ENCODE measurements around the gene HDAC10. TPM values are rescaled to one million over a fixed set of nuclear protein-coding genes. Genes with fewer than 3 reads are reported as not detected.
A peak's percentile ranks its signal among the peaks of the same experiment; 100 is the strongest.

Gene HDAC10
- total RNA-seq, 6 donors from 2014 or later = 33.0 to 202 (median 53.1) TPM

DNA sequence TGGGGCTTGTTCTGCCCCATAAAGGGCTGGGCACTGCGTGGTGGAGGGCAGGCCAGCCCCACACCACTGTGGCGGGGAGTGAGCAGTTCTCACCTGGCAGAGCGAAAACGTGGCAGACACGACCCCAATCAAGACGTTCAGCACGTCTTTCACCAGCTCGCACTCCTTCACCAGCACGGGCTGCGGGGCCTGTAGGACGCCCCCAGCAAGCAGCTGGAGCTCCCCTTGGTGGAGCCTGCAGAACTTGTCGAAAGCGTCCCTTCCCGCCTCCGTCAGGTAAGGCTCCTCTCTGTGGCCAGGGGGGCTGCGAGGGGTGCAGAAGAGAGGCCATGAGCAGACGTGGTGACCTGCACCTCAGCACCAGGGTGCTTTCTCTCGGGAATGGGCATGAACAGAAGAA, 17.8 kb downstream of the HDAC10 start:
- 88 to 94% methylated on average over 17 to 18 of the region's 18 CpGs for WGBS, 2 donors

DNA sequence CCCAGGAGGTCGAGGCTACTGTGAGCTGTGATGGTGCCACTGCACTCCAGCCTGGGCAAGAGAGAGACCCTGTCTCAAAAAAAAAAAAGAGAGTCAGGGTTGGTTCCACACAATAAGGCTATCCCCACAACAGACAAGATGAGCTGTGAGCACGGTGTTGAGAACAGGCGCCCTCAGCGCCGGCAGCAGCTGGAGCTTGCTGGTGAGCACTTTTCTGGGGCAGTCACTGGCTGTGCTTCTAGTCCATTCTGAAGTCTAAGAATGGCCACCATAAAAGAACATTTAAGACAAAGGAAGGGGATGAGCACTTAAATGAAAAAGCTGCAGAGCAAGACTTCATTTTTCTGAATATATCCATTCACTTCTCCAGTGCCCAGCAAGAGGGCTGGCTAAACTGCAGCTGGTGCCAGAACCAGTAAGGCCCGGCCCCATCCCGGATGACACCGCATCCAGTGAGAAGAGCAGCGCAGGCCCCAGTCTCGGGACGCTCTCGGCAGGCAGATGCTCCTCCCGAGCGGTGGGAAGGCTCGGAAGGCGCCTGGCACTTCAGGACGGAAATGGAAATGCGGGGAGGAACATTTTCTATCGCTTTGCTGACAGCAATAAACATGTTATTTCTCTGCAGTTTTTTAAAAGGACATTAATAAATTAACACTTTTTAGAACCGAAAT, 18.4 kb downstream of the HDAC10 start:
- no peak for ATAC-seq (ENCODE audit: low FRiP score in 2 of 2)
- H3K27ac ChIP-seq = no peak overlapping the region
- DNase-seq = peak in 1 of 2 donors; percentile 54
- H3K4me1 ChIP-seq = no peaks in the 10 kb centered on the region
- H3K4me3 ChIP-seq = no peak overlapping the region
- H3K9me3 ChIP-seq = no peaks in the 10 kb centered on the region
- H3K36me3 ChIP-seq = peaks cover 4 to 61% (median 28%) of the 10 kb centered on the region in 4 donors
- TF ChIP-seq, protein P1, sequence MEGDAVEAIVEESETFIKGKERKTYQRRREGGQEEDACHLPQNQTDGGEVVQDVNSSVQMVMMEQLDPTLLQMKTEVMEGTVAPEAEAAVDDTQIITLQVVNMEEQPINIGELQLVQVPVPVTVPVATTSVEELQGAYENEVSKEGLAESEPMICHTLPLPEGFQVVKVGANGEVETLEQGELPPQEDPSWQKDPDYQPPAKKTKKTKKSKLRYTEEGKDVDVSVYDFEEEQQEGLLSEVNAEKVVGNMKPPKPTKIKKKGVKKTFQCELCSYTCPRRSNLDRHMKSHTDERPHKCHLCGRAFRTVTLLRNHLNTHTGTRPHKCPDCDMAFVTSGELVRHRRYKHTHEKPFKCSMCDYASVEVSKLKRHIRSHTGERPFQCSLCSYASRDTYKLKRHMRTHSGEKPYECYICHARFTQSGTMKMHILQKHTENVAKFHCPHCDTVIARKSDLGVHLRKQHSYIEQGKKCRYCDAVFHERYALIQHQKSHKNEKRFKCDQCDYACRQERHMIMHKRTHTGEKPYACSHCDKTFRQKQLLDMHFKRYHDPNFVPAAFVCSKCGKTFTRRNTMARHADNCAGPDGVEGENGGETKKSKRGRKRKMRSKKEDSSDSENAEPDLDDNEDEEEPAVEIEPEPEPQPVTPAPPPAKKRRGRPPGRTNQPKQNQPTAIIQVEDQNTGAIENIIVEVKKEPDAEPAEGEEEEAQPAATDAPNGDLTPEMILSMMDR (IDR thresholded peaks at IDR 0.05) = no peak
- TF ChIP-seq POLR2AphosphoS5 (IDR thresholded peaks at IDR 0.05) (no peak), POLR2A (IDR thresholded peaks at IDR 0.05) (no peak), EP300 (IDR thresholded peaks at IDR 0.05) (no peak)
- H3K27me3 ChIP-seq = no peaks in the 10 kb centered on the region
- 89 to 92% methylated on average over 19 to 20 of the region's 20 CpGs for WGBS, 2 donors

More for the DNA sequence above, 17.8 kb downstream of the HDAC10 start:
- DNase-seq (peak in 1 of 2 donors; percentile 64), ATAC-seq (ENCODE audit: low FRiP score in 2 of 2) (no peak)
- Histone ChIP-seq H3K36me3 (peaks cover 4 to 59% (median 26%) of the 10 kb centered on the region in 4 donors), H3K4me3 (no peak overlapping the region), H3K27ac (no peak overlapping the region), H3K27me3 (no peaks in the 10 kb centered on the region), H3K4me1 (no peaks in the 10 kb centered on the region), H3K9me3 (no peaks in the 10 kb centered on the region)
- TF ChIP-seq, protein P1 (IDR thresholded peaks at IDR 0.05) = no peak
- TF ChIP-seq EP300 (IDR thresholded peaks at IDR 0.05) = no peak
- no peak for TF ChIP-seq POLR2A (IDR thresholded peaks at IDR 0.05)
- TF ChIP-seq POLR2AphosphoS5 (IDR thresholded peaks at IDR 0.05) = no peak

DNA sequence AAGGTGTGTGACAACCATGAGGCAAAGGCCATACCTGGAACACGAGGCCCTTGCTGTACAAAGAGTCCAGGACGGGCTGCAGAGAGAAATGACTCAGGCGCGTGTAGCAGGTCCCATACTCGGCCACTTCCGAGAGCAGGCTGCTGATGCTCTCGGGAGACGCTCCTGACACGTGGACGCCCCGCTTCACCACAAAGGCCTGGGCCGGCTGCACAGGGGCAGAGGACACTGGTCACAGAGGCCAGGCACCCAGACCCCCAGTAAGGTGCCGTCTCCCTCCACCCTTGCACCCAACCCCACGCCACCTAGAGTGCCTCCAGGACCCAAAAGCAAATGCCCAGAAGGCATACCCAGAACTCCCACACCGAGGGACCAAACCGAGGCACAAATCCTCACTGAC, 21.7 kb downstream of the HDAC10 start:
- Histone ChIP-seq H3K27ac (no peak overlapping the region), H3K4me1 (no peaks in the 10 kb centered on the region), H3K27me3 (no peaks in the 10 kb centered on the region), H3K4me3 (no peak overlapping the region), H3K9me3 (no peaks in the 10 kb centered on the region), H3K36me3 (peaks cover 13 to 75% (median 44%) of the 10 kb centered on the region in 4 donors)
- ATAC-seq (ENCODE audit: low FRiP score in 2 of 2) (no peak), DNase-seq (peak in 1 of 2 donors; percentile 45)
- TF ChIP-seq POLR2A (IDR thresholded peaks at IDR 0.05) (no peak), POLR2AphosphoS5 (IDR thresholded peaks at IDR 0.05) (no peak), EP300 (IDR thresholded peaks at IDR 0.05) (no peak)
- TF ChIP-seq, protein P1 (IDR thresholded peaks at IDR 0.05) = no peak
- 85 to 93% methylated on average over 4 to 15 of the region's 16 CpGs for WGBS, 2 donors

DNA sequence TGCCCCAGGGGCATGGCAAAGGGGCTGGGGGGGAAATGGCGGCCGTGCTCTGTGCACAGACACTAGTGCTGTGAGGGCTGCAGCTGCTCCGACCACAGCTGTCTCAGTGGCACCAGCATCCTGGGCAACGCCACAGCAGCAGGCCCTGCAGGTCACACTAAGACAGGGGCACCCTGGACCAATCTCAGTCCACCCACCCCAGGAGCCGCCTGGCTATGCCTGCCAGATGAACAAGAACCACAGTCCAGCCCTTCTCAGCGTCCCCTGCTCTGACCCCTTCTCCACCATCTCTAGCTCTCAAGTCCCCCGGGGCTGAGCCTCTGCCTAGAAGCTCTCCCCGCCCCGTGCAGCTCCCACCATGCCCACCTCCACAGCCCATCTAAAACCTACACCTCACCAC, 22.7 kb downstream of the HDAC10 start:
- no peak overlapping the region for H3K27ac ChIP-seq
- H3K27me3 ChIP-seq = no peaks in the 10 kb centered on the region
- H3K9me3 ChIP-seq = no peaks in the 10 kb centered on the region
- WGBS, 2 donors = 95 to 97% methylated on average over 9 of the region's 9 CpGs
- no peak overlapping the region for H3K4me3 ChIP-seq
- no peaks in the 10 kb centered on the region for H3K4me1 ChIP-seq
- DNase-seq = peak; percentile 17 to 38
- ATAC-seq (ENCODE audit: low FRiP score in 2 of 2) = no peak
- TF ChIP-seq EP300 (IDR thresholded peaks at IDR 0.05) (no peak), POLR2AphosphoS5 (IDR thresholded peaks at IDR 0.05) (no peak), POLR2A (IDR thresholded peaks at IDR 0.05) (no peak)
- TF ChIP-seq, protein P1 (IDR thresholded peaks at IDR 0.05) = no peak
- peaks cover 13 to 83% (median 49%) of the 10 kb centered on the region in 4 donors for H3K36me3 ChIP-seq
